Neuronal stem cell (in vitro differentiated cells): ENCODE results near the gene HDAC4.

ENCODE experiments used
- DNase-seq: peaks from one replicate; pipeline ENCODE4 v3.0.0-alpha.2; 2013; ENCODE audit warnings: low spot score
- H2AFZ ChIP-seq: one replicate; pipeline ENCODE4 v1.6.1; 2013; ENCODE audit warnings: mild to moderate bottlenecking, low read length, inconsistent platforms
- H2AK5ac ChIP-seq: 2 replicates; pipeline ENCODE4 v1.6.1; 2013; ENCODE audit warnings: low read depth, mild to moderate bottlenecking, inconsistent platforms, low read length, moderate library complexity, mixed read lengths
- H2BK120ac ChIP-seq: 2 replicates; pipeline ENCODE4 v1.6.1; 2013; ENCODE audit warnings: low read depth, mild to moderate bottlenecking, inconsistent platforms, low read length, moderate library complexity, mixed read lengths
- H2BK12ac ChIP-seq: one replicate; pipeline ENCODE4 v1.6.1; 2013; ENCODE audit warnings: low read length, inconsistent platforms
- H2BK15ac ChIP-seq: 2 replicates; pipeline ENCODE4 v1.6.1; 2013; ENCODE audit warnings: mild to moderate bottlenecking, low read length, inconsistent platforms, mixed read lengths
- H2BK5ac ChIP-seq: one replicate; pipeline ENCODE4 v1.6.1; 2013; ENCODE audit warnings: inconsistent platforms, mild to moderate bottlenecking, low read length, moderate library complexity
- H3K14ac ChIP-seq: one replicate; pipeline ENCODE4 v1.6.1; 2013; ENCODE audit warnings: low read length, inconsistent platforms
- H3K18ac ChIP-seq: 2 replicates; pipeline ENCODE4 v1.6.1; 2013; ENCODE audit warnings: low read length, inconsistent platforms
- H3K23ac ChIP-seq: 2 replicates; pipeline ENCODE4 v1.6.1; 2013; ENCODE audit warnings: low read depth, mild to moderate bottlenecking, mixed read lengths, low read length, inconsistent platforms; ENCODE audit not compliant: poor library complexity
- H3K27ac ChIP-seq: replicated peaks from 3 replicates; pipeline ENCODE4 v1.5.1; 2013; ENCODE audit warnings: low read length, inconsistent platforms
- H3K27me3 ChIP-seq, 3 experiments: 2 replicates each; pipeline ENCODE4 v1.6.1; 2013; ENCODE audit warnings: low read length in 3 of 3, mild to moderate bottlenecking in 2 of 3, inconsistent platforms in 1 of 3, low read depth in 1 of 3, mixed read lengths in 1 of 3, moderate library complexity in 1 of 3; ENCODE audit not compliant: control insufficient read depth in 3 of 3, insufficient read depth in 3 of 3
- H3K36me3 ChIP-seq, 2 donors: replicated peaks in 1 of 2; 2 replicates each; pipeline ENCODE4 v1.6.1; 2013; ENCODE audit warnings: low read length in 2 of 2; ENCODE audit not compliant: control insufficient read depth in 2 of 2, insufficient read depth in 2 of 2
- H3K4ac ChIP-seq: 2 replicates; pipeline ENCODE4 v1.6.1; 2013; ENCODE audit warnings: inconsistent platforms, mild to moderate bottlenecking, low read length, moderate library complexity
- H3K4me1 ChIP-seq, 2 donors: 1 replicate in 1 of 2; 2 replicates in 1 of 2; pipeline ENCODE4 v1.6.1; 2013; ENCODE audit warnings: low read length in 2 of 2, low read depth in 1 of 2; ENCODE audit not compliant: control insufficient read depth in 2 of 2, insufficient read depth in 1 of 2
- H3K4me2 ChIP-seq: one replicate; pipeline ENCODE4 v1.6.1; 2013; ENCODE audit warnings: mild to moderate bottlenecking, low read length, inconsistent platforms; ENCODE audit not compliant: insufficient read depth, poor library complexity, severe bottlenecking
- H3K4me3 ChIP-seq, 2 donors: 2 replicates each; pipeline ENCODE4 v1.5.1; 2013; ENCODE audit warnings: low read length in 2 of 2, mild to moderate bottlenecking in 2 of 2, inconsistent platforms in 1 of 2, moderate library complexity in 1 of 2
- H3K79me1 ChIP-seq: one replicate; pipeline ENCODE4 v1.6.1; 2013; ENCODE audit warnings: low read depth, mild to moderate bottlenecking, inconsistent platforms, low read length, moderate library complexity
- H3K9ac ChIP-seq: one replicate; pipeline ENCODE4 v1.6.1; 2013; ENCODE audit warnings: mild to moderate bottlenecking, low read depth, low read length, inconsistent platforms; ENCODE audit not compliant: poor library complexity
- H3K9me3 ChIP-seq, 2 donors: replicated peaks in 1 of 2; 2 replicates each; pipeline versions ENCODE3 to v1.6.1; 2013; ENCODE audit warnings: low read length in 2 of 2, mild to moderate bottlenecking in 2 of 2, inconsistent platforms in 1 of 2, low read depth in 1 of 2, mixed read lengths in 1 of 2, moderate library complexity in 1 of 2; ENCODE audit not compliant: control insufficient read depth in 2 of 2, insufficient read depth in 1 of 2
- H4K8ac ChIP-seq: one replicate; pipeline ENCODE4 v1.6.1; 2013; ENCODE audit warnings: low read depth, mild to moderate bottlenecking, inconsistent platforms, low read length, moderate library complexity
- H4K91ac ChIP-seq: one replicate; pipeline ENCODE4 v1.6.1; 2013; ENCODE audit warnings: low read length, low read depth, mild to moderate bottlenecking, inconsistent platforms; ENCODE audit not compliant: poor library complexity
- WGBS, 2 donors: extraction: QIAGEN DNeasy Blood & Tissue Kit; methylation state at CpG; one replicate each; pipeline ENCODE4 v1.1.7; 2013; ENCODE audit warnings: missing lambda C conversion rate in 2 of 2, mixed read lengths in 1 of 2; ENCODE audit not compliant: insufficient read length in 2 of 2, insufficient replicate concordance in 1 of 2; ENCODE audit errors: extremely low coverage in 2 of 2; 5-methylcytosine and 5-hydroxymethylcytosine counted together

HDAC4 gene

DNA sequence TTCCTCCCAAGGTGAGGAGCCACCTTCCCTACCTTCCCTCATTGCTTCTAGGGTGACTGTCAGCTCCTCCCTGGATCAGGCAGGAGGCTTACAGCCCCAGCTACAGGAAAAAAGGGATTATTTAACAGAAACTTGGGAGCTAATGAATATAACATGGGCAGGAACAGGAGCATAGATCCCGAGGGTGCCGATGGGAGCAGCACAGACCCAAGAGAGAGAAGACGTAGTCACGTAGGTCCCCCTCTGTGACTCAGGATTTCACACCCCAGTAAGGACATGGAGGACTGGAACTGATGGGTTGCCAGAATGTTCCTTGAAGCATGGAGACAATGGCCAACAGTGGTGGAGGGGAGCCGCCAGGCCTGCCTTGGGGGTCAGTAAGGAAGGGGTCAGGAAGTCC is 10.3 kb upstream of the HDAC4 start:
- DNase-seq: no peak
- H3K36me3 ChIP-seq: no peaks in the 10 kb centered on the region
- H2BK120ac ChIP-seq: no peak overlapping the region
- whole genome bisulfite sequencing, 2 donors: no CpG with 5 or more reads among the region's 5 CpGs
- H2BK15ac ChIP-seq: no peak overlapping the region
- H2BK12ac ChIP-seq: no peak overlapping the region
- H3K18ac ChIP-seq: no peak overlapping the region
- H3K4ac ChIP-seq: no peak overlapping the region
- H3K23ac ChIP-seq: no peak overlapping the region
- H3K27me3 ChIP-seq: peaks cover 0 to 18% (median 0%) of the 10 kb centered on the region in 3 experiments
- no peak overlapping the region for H4K91ac ChIP-seq
- no peak overlapping the region for H4K8ac ChIP-seq
- H3K27ac ChIP-seq: no peak overlapping the region
- H3K4me2 ChIP-seq: no peak overlapping the region
- no peak overlapping the region for H3K9ac ChIP-seq
- no peak overlapping the region for H2BK5ac ChIP-seq
- H3K4me3 ChIP-seq: no peak overlapping the region
- peaks cover 0 to 6% of the 10 kb centered on the region in 2 donors for H3K9me3 ChIP-seq
- H3K4me1 ChIP-seq: no peaks in the 10 kb centered on the region
- H3K79me1 ChIP-seq: no peaks in the 10 kb centered on the region
- H2AK5ac ChIP-seq: no peak overlapping the region
- H2AFZ ChIP-seq: no peak overlapping the region
- H3K14ac ChIP-seq: no peak overlapping the region

DNA sequence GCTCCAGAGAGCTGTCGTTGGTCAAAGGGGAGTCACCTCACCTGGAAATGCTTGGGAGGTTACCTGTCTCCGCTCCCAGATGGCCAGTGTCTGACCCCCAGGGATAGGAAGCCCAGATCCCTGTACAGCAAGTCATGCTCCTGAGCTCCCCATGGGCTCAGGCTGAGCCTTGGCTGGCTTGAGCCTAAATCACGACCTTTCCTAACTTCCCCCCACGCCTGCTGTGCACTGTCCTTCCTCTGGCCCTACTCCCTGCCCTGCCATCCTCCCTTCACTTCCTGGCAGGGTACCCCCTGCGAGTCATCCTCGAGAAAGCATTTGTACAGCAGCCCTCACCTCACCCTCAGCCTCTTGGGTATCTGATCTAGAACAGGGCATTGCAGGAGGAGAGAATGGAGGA is 9.2 kb upstream of the HDAC4 start:
- no peak for DNase-seq
- Histone ChIP-seq H3K36me3 (no peaks in the 10 kb centered on the region), H3K14ac (no peak overlapping the region), H3K4me3 (no peak overlapping the region), H3K4ac (no peak overlapping the region), H3K79me1 (no peaks in the 10 kb centered on the region), H2BK15ac (no peak overlapping the region), H2AFZ (no peak overlapping the region), H4K91ac (no peak overlapping the region), H3K9me3 (peaks cover 0 to 7% of the 10 kb centered on the region in 2 donors), H4K8ac (no peak overlapping the region), H2BK5ac (no peak overlapping the region), H2BK120ac (no peak overlapping the region), H2BK12ac (no peak overlapping the region), H3K9ac (no peak overlapping the region), H3K23ac (no peak overlapping the region), H3K4me1 (no peaks in the 10 kb centered on the region), H3K27ac (no peak overlapping the region), H3K27me3 (peaks cover 0 to 18% (median 0%) of the 10 kb centered on the region in 3 experiments), H3K4me2 (no peak overlapping the region), H3K18ac (no peak overlapping the region), H2AK5ac (peak overlapping the region; percentile 40)
- WGBS, 2 donors: no CpG with 5 or more reads among the region's 6 CpGs

DNA sequence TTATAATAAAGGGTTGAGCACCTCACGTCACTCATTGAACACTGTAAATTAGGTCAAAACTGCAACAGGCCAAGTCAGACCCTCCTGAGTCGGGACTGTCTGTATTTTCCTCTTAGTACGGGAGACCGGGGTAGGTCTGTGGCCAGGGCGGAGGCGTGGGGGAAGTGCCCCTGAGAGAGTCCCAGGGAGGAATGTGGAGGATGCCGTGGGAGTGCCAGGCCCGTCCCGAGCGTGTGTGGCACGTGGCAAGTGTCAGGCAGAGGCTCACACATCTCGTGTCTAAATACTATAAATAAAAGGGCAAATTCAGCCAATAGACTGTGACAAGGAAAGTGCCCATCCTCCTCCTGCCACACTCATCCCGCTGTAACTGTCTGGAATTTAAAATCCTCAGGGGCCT is 6.3 kb upstream of the HDAC4 start:
- no peak overlapping the region for H3K4ac ChIP-seq
- no peak overlapping the region for H2BK12ac ChIP-seq
- H4K91ac ChIP-seq: no peak overlapping the region
- no peak overlapping the region for H2BK120ac ChIP-seq
- no peak overlapping the region for H3K4me2 ChIP-seq
- no peak overlapping the region for H2BK15ac ChIP-seq
- H3K9me3 ChIP-seq: peaks cover 2 to 3% of the 10 kb centered on the region in 2 donors
- H2AFZ ChIP-seq: no peak overlapping the region
- H3K14ac ChIP-seq: no peak overlapping the region
- no peak overlapping the region for H4K8ac ChIP-seq
- WGBS, 2 donors: no CpG with 5 or more reads among the region's 13 CpGs
- H3K27ac ChIP-seq: no peak overlapping the region
- no peak overlapping the region for H3K9ac ChIP-seq
- no peak overlapping the region for H2AK5ac ChIP-seq
- H3K4me1 ChIP-seq: peaks cover 0 to 6% of the 10 kb centered on the region in 2 donors
- H3K79me1 ChIP-seq: peaks cover 3% of the 10 kb centered on the region
- H3K23ac ChIP-seq: no peak overlapping the region
- no peak for DNase-seq
- H3K36me3 ChIP-seq: no peaks in the 10 kb centered on the region
- H2BK5ac ChIP-seq: no peak overlapping the region
- peaks cover 0 to 8% (median 0%) of the 10 kb centered on the region in 3 experiments for H3K27me3 ChIP-seq
- H3K18ac ChIP-seq: no peak overlapping the region
- H3K4me3 ChIP-seq: no peak overlapping the region

DNA sequence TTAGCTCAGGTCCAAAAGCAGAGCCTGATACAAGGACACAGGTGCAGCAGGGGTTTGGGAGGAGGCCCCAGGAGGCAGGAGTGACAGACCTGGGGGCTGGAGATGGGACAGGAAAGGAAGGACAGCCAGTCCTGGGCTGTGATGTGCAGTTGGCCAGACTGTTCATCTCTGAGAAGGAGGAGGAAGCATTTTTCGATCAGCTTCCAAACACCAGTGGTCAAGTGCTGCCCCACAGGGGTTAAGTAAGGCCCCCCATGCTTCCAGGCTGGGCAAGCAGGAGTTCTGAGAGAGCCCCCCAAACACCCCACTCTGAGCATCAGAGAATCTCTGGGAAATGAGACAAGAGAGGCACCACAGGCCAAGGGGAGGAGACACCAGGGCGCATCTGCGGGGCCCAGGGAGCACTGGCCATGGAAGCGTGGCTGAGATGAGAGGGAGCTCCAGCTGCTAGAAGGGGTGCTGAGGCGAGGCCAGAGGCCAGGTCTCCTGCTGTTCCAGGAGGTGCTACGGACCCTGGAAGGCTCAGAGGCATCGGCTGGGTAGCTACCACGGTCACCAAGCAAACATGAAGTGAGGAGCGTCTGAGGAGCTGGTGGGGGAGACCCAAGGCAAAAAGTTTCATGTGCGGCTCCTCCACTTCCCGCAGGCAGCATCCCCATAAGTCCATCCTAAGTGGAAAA is 5.6 kb upstream of the HDAC4 start:
- H3K18ac ChIP-seq: peak overlapping the region; percentile 60
- no peak overlapping the region for H2AFZ ChIP-seq
- no peaks in the 10 kb centered on the region for H3K36me3 ChIP-seq
- peak overlapping the region; percentile 91 for H2AK5ac ChIP-seq
- H2BK12ac ChIP-seq: no peak overlapping the region
- H3K27me3 ChIP-seq: peaks cover 0 to 8% (median 0%) of the 10 kb centered on the region in 3 experiments
- no peak overlapping the region for H3K4me3 ChIP-seq
- no peak for DNase-seq
- no CpG with 5 or more reads among the region's 11 CpGs for WGBS, 2 donors
- H3K14ac ChIP-seq: no peak overlapping the region
- H4K91ac ChIP-seq: no peak overlapping the region
- no peak overlapping the region for H3K4ac ChIP-seq
- H3K4me1 ChIP-seq: peaks cover 0 to 6% of the 10 kb centered on the region in 2 donors
- peak overlapping the region; percentile 64 for H2BK120ac ChIP-seq
- no peak overlapping the region for H3K4me2 ChIP-seq
- no peak overlapping the region for H3K23ac ChIP-seq
- peak overlapping the region; percentile 26 for H2BK5ac ChIP-seq
- H3K9ac ChIP-seq: no peak overlapping the region
- peaks cover 2 to 3% of the 10 kb centered on the region in 2 donors for H3K9me3 ChIP-seq
- H3K79me1 ChIP-seq: peaks cover 3% of the 10 kb centered on the region
- no peak overlapping the region for H2BK15ac ChIP-seq
- no peak overlapping the region for H4K8ac ChIP-seq
- no peak overlapping the region for H3K27ac ChIP-seq
